Activated naive CD8-positive, alpha-beta T cell (primary cell): ENCODE results near the gene SUSD3.
"Not testable (repeated sequence)": the region's sequence is repeated elsewhere in the genome, so short reads cannot be mapped to it uniquely, and the experiment has no call there.

Experiments
- H3K27ac Mint-ChIP-seq: one replicate; pipeline ENCODE4 v1.8.0; 2021; ENCODE audit warnings: mixed read lengths
- H3K27me3 Mint-ChIP-seq: one replicate; pipeline ENCODE4 v1.8.0; 2021; ENCODE audit warnings: mixed read lengths
- H3K36me3 Mint-ChIP-seq: one replicate; pipeline ENCODE4 v1.8.0; 2021; ENCODE audit warnings: mixed read lengths
- H3K4me1 Mint-ChIP-seq: one replicate; pipeline ENCODE4 v1.8.0; 2021; ENCODE audit warnings: low read depth, mixed read lengths
- H3K4me3 Mint-ChIP-seq: one replicate; pipeline ENCODE4 v1.8.0; 2021; ENCODE audit warnings: mild to moderate bottlenecking, mixed read lengths
- H3K9me3 Mint-ChIP-seq: one replicate; pipeline ENCODE4 v1.8.0; 2021; ENCODE audit warnings: low read depth, mixed read lengths

Gene SUSD3

DNA sequence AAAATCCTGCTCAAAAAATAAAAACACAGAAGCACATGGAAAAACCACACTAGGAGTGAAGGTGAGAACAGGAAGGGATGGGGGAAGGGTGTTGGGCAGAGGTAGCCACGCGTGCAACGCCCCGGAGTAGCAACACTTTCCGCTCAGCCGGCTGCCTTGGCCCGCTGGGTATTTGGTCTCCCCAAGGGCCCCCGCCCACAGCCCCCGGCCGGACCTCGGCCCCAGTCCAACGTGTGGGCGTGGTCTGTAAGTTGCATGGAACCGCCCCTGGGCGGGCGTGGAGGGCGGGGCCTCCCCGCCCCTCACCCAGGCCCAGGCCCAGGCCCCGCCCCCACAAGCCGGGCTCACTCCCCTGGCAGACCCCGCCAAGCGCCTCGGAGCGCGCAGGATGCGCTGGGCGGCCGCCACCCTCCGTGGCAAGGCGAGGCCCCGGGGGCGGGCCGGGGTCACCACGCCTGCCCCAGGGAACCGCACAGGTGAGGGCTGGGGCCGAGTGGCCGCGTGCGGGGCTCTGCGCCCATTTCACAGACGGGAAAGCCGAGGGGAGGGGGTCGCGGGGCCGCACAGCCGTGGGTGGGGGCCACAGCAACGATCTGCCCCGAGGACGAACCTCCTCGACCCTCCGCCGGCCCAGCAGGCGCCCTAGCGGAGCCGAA lies at the start of gene SUSD3:
Gene SUSD3 (plus strand): TSS at position 347 of the 656 bp plus-strand sequence. CDS start 42 bp downstream, at position 389.
- Mint-ChIP-seq H3K9me3 (no peaks in the 10 kb centered on the region), H3K4me3 (peak within 1 kb of the TSS; percentile 91), H3K27ac (peak within 1 kb of the TSS; percentile 98), H3K27me3 (no peaks in the 10 kb centered on the region), H3K36me3 (no peaks in the 10 kb centered on the region), H3K4me1 (peaks cover 67% of the 10 kb centered on the region)

DNA sequence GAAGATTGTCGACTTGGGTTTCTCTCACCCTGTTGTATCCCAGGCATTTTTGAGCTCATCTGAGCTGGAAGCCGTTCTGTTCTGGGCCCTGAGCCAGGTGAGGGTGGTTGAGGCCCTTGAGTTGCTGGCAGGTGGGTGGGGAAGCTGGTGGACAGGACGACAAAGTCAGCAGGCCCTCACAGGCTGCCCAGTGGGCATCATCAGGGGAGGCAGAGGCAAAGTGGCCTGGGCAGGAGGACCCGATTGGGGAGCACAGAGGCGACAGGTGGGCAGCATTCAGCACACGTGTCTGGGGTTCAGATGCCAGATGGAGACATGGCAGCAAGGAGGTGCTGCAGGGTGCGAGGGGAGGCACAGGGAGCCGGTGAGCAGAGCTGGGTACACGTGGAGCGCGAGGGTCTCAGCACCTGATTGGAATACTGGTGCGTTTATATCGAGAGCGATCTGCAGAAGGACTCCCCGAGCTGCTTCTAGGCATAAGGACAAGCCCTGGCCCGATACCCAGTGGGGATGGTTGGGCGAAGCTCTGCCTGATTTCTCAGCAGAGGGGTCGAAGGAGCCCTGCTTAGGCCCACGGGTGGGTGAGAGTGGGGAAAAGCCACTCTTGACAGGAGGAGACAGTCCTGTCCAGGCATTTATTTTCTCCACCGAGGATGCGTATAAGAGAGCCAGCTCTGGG lies 49.0 kb upstream of the SUSD3 start:
- no peak overlapping the region for H3K27ac Mint-ChIP-seq
- H3K9me3 Mint-ChIP-seq: no peaks in the 10 kb centered on the region
- H3K27me3 Mint-ChIP-seq: no peaks in the 10 kb centered on the region
- H3K36me3 Mint-ChIP-seq: no peaks in the 10 kb centered on the region
- no peak overlapping the region for H3K4me3 Mint-ChIP-seq
- peaks cover 4% of the 10 kb centered on the region for H3K4me1 Mint-ChIP-seq

DNA sequence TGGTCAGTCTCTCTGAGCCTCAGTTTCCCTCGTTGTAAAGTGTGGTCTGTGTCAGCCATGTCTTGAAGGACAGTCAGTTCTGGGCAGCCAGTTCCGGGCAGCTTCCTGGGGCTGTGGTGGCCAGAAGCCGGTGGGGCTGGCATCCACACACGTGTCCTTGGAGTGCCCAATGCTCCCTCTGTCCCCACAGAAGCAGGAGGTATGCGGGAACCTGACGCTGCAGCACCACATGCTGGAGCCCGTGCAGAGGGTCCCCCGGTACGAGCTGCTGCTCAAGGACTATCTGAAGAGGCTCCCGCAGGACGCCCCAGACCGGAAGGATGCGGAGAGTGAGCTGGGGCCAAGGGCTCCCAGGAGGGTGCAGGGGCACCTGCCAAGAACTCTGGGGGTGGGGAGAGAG lies 48.4 kb upstream of the SUSD3 start:
- Mint-ChIP-seq H3K36me3 (no peaks in the 10 kb centered on the region), H3K27me3 (no peaks in the 10 kb centered on the region), H3K4me1 (peaks cover 2% of the 10 kb centered on the region), H3K9me3 (no peaks in the 10 kb centered on the region), H3K27ac (no peak overlapping the region), H3K4me3 (no peak overlapping the region)

DNA sequence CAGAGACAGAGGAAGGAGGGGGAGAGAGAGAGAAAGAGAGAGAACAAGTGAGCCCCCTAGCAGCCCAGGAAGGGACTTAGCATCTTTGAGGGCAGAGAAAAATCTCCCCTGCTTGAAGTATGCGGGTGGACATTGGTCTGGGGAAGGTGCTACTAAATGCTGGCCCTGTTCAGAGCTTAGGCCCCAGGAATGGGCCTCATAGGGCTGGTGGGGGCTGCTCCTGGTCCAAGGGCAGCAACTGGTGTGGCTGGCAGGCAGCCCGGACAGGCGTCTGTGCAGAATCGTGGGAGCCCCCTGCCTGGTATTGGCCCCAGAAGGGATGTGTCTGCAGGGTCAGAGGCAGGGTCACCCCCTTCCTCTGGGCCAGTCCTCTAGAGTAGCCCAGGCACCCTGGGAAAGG lies 47.8 kb upstream of the SUSD3 start:
- no peaks in the 10 kb centered on the region for H3K36me3 Mint-ChIP-seq
- H3K27me3 Mint-ChIP-seq: no peaks in the 10 kb centered on the region
- H3K27ac Mint-ChIP-seq: peak overlapping the region; percentile 64
- peaks cover 2% of the 10 kb centered on the region for H3K4me1 Mint-ChIP-seq
- no peak overlapping the region for H3K4me3 Mint-ChIP-seq
- H3K9me3 Mint-ChIP-seq: no peaks in the 10 kb centered on the region

DNA sequence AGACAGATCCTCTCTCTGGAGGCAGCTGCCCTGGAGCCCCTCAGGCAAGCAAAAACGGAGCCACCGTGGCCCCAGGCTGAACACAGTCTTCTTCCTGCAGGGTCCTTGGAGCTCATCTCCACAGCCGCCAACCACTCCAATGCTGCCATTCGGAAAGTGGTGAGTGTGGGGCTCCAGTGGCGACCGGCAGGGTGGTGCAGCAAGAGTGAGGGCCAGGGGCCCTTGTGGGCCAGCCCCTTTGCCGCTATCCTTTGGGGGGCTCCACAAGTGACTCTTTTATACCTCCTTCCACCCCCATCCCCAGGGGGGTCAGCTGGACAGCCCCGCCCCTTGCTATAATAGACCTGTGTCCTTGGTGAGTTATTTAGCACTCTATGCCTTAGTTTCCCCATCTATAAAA lies 47.4 kb upstream of the SUSD3 start:
- no peaks in the 10 kb centered on the region for H3K36me3 Mint-ChIP-seq
- no peak overlapping the region for H3K4me3 Mint-ChIP-seq
- H3K4me1 Mint-ChIP-seq: peaks cover 2% of the 10 kb centered on the region
- no peaks in the 10 kb centered on the region for H3K9me3 Mint-ChIP-seq
- H3K27ac Mint-ChIP-seq: peak overlapping the region; percentile 16
- H3K27me3 Mint-ChIP-seq: no peaks in the 10 kb centered on the region

DNA sequence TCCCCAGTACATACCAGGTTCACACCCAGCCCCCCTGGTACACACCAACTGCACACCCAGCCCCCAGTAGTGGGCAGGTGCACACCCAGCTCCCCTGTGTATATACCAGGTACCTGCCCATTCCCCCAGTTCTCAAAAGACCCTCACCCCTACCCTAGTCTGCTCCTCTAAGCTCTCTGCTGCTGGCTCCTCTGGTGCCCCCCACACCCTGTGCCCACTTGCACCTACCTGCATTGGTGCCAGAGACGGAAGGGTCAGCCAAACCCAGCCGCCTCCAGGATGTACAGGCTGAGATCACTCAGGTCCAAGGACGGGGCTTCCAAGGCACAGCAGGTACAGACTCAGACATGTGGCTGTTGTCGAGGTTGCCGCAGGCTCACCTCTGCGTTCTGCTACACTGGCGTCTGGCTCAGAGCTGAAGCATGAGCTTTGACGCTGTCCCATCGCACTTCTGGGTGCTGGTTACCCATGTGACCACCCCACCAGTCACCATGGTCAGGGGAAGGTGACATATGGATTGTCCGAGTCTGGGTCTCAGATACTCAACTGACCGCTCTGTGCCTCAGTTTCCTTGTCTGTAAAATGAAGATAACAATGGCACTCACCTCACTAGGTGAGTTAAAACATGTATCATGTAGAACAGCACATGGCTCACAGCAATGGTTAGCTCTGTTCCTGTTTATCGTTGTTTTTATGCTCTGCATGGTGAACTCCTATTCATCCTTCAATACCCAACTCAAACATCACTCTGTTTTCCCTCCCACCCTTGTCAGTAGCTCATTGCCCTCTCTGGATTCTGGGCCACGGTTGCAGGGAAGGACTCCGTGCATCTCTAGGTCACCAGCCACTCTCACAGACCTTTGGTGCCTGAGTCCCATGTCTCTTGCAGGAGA lies 45.3 kb upstream of the SUSD3 start:
- Mint-ChIP-seq H3K9me3 (no peaks in the 10 kb centered on the region), H3K36me3 (peaks cover under 1% of the 10 kb centered on the region), H3K27ac (peak overlapping the region; percentile 50), H3K4me3 (no peak overlapping the region), H3K27me3 (no peaks in the 10 kb centered on the region), H3K4me1 (peaks cover 3% of the 10 kb centered on the region)

DNA sequence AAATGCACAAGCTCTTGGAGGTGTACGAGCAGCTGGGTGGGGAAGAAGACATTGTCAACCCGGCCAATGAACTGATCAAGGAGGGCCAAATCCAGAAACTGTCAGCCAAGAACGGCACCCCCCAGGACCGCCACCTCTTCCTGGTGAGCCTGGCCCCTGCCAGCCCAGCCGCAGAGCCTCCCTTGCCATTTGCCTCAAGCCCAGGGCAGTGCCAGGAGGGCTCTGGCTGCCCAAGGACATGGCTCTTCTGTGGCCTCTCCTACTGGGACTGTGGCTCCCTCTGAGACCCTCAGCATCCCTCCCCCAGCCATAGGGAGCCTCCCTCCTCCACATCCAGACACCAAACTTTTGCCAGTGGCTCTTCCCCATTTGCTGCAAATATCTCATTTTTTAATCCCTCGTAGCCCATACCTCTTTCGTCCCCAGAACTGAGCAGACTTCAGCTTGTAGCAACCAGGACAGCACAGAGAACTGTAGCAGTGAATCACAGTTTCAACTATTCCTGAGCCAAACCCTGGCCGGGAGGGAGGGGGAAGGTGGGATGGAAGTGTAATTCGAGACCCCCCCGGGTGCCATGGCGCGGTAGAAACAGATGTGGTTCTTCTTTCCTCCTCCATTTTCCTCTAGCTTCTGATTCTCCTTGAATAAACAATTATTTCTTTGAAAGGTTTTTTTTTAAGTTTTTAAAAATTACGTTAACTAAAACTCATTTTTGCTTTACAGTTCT lies 44.5 kb upstream of the SUSD3 start:
- H3K27ac Mint-ChIP-seq: peak overlapping the region; percentile 61

DNA sequence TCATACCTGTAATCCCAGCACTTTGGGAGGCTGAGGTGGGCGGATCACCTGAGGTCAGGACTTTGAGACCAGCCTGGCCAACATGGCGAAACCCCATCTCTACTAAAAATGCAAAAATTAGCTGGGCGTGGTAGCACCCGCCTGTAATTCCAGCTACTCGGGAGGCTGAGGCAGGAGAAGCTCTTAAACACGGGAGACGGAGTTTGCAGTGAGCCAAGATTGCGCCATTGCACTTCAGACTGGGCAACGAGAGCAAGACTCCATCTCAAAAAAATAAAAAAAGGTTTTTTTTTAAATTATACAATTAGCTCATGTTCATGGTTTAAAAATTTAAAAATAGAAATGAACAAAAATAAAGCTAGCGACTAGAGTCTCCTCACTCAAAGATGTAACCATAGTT lies 43.3 kb upstream of the SUSD3 start:
- H3K27ac Mint-ChIP-seq, H3K27me3 Mint-ChIP-seq, H3K4me3 Mint-ChIP-seq, H3K36me3 Mint-ChIP-seq, H3K9me3 Mint-ChIP-seq: not testable (repeated sequence)
- H3K4me1 Mint-ChIP-seq: peaks cover 12% of the 10 kb centered on the region

More for the DNA sequence above, 44.5 kb upstream of the SUSD3 start:
- no peaks in the 10 kb centered on the region for H3K9me3 Mint-ChIP-seq
- H3K4me3 Mint-ChIP-seq: no peak overlapping the region
- H3K36me3 Mint-ChIP-seq: peaks cover 2% of the 10 kb centered on the region
- H3K27me3 Mint-ChIP-seq: no peaks in the 10 kb centered on the region
- peaks cover 5% of the 10 kb centered on the region for H3K4me1 Mint-ChIP-seq

DNA sequence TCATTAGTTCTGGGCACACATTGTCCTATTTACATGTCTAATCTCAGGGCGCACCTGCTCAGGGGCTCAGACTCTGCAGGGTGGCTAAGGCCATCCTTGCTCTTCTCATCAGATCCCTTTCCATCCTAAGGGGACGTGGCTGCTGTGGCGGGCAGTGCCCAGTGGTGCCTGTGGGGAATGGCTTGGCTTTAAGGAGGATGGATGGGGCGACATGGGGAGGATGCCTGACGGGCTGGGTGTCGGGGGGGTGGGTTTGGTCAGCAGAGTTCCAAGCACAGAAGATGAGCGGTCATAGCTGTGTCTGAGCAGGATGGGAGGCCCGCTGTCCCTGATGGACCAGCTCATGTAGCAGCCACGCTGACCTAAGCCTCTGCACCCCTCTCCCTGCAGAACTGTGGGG lies 40.9 kb upstream of the SUSD3 start:
- Mint-ChIP-seq H3K4me1 (peaks cover 24% of the 10 kb centered on the region), H3K27me3 (no peaks in the 10 kb centered on the region), H3K36me3 (peaks cover 4% of the 10 kb centered on the region), H3K4me3 (no peak overlapping the region), H3K9me3 (no peaks in the 10 kb centered on the region), H3K27ac (peak overlapping the region; percentile 85)

DNA sequence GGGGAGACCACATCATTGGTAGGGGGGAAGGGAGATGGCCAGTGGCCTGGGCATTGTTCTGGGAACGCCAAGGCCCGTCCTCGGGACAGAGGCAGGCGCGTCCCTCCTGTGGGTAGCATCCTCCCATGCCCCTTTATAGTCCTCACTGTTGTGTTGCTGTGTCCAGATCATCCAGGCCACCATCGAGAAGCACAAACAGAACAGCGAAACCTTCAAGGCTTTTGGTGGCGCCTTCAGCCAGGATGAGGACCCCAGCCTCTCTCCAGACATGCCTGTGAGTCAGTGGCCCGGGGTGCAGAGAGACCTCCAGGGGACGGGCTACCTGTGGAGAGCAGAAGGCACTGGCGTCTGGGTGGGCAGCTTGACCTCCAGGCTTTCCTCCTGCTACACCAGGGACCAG lies 38.4 kb upstream of the SUSD3 start:
- peaks cover 39% of the 10 kb centered on the region for H3K4me1 Mint-ChIP-seq
- no peaks in the 10 kb centered on the region for H3K27me3 Mint-ChIP-seq
- H3K4me3 Mint-ChIP-seq: no peak overlapping the region
- H3K9me3 Mint-ChIP-seq: no peaks in the 10 kb centered on the region
- H3K36me3 Mint-ChIP-seq: peaks cover 4% of the 10 kb centered on the region
- H3K27ac Mint-ChIP-seq: peak overlapping the region; percentile 76

DNA sequence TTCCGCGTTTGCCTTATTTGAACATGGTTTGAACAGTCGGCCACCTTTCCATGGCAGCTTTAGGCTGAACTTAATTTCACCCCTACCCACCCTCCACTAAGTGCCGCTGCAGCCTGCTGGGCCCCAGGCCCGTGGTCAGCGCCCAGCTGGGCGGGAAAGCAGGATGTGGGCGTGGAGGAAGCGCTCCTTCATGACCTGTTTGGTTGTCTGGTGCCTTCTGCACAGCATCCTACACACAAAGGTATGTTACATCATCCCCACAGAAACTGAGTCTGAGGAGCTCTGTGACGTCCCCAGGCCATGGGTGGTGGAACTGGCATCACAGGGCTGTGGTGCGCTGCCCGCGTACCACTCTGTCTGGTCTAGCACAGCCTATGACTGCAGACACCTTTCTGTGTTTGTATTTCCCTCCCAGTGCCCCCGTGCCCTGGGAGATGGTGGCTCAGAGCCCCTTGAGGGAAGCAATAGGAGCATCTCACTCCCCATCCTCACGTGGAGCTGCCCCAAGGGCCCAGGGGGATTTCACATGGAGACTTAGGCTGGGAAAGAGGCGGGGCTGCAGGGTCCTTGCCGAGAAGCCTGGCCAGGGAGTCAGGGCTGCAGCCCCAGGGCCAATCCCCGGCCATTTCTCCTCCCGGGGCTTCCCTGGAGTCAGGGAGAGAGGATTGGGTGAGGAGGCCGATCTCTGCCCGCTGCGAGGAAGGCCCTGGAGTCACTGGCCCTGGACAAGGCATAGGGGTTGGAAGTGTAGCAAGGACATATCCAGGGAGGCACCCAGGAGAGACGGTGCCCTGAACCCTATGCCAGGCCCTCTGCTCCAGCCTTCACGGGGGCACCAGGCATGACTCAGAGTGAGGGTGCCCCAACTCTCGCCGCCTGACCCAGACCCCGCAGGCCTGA lies 37.5 kb upstream of the SUSD3 start:
- Mint-ChIP-seq H3K4me1 (peaks cover 47% of the 10 kb centered on the region), H3K36me3 (peaks cover 4% of the 10 kb centered on the region), H3K27me3 (no peaks in the 10 kb centered on the region), H3K9me3 (no peaks in the 10 kb centered on the region), H3K27ac (peak overlapping the region; percentile 76), H3K4me3 (no peak overlapping the region)

DNA sequence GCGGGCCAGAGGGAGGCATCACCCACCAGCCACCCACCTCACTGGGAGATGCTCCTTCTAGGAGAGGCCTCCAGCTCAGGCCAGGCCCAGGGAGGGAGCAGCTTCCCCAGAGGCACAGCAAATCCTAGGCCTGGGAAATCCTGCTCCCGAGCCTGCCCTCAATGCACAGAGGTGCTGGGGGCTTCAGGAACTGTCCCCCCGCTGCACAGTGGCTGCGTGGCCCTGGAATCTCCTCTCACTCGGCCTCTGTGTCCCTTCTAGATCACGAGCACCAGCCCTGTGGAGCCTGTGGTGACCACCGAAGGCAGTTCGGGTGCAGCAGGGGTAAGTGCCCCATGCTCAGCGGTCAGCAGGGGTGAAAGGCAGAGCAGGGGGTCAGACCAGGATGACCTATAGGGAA lies 36.4 kb upstream of the SUSD3 start:
- Mint-ChIP-seq H3K9me3 (no peaks in the 10 kb centered on the region), H3K4me3 (no peak overlapping the region), H3K27me3 (no peaks in the 10 kb centered on the region), H3K4me1 (peaks cover 58% of the 10 kb centered on the region), H3K27ac (peak overlapping the region; percentile 91), H3K36me3 (peaks cover 4% of the 10 kb centered on the region)

DNA sequence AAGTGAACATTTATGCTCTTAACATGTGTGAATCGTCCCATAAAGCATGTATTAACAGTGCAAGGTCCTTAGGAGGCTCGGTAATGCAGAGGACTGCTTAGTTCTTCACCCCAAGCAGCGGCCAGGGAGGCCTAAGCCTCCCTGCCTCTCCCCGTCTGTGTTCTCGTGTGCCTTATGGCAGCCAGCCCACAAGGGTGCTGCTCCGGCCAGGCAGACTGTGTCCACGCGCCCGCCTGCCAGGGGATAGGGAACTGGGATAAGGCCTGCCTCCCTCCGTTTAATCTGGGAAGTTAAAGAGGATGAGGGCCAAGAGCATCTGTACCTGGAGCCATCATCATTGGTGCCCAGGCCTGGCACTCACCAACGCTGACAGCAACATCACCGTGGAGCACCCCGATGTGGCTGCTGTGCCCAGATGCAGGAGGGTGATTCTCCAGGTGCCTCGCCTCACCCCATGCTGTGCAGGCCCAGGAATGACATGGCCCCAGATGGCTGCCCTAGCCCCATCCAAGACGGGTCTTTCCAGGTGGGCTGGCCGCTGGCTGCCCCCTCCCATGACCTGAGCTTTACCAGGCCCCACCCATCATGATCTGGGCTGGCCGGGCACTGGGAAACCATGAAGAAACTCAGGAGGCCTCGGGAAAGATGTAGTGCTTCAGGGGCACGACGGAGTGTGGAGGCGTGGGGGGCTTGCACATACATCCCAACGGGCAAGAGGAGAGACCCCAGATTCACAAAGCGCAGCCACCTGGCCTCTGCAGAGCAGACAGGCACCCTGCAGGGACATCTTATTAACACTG lies 35.6 kb upstream of the SUSD3 start:
- Mint-ChIP-seq H3K27ac (peak overlapping the region; percentile 91), H3K36me3 (peaks cover 4% of the 10 kb centered on the region), H3K4me1 (peaks cover 66% of the 10 kb centered on the region), H3K9me3 (no peaks in the 10 kb centered on the region), H3K4me3 (no peak overlapping the region), H3K27me3 (no peaks in the 10 kb centered on the region)
